Lower leg skin (tissue), 4 donors: Measurements from ENCODE around the gene TXNL4B. TPM values are rescaled to one million over a fixed set of nuclear protein-coding genes. Genes with fewer than 3 reads are reported as not detected.

Experiments used
- DNase-seq, 2 donors: peaks; one replicate each; pipeline ENCODE4 v3.0.0-alpha.2; 2019; ENCODE audit warnings: low spot score in 2 of 2
- H3K4me3 ChIP-seq: fragments of 200-600 bp; sonication (generic); 2 replicates; pipeline ENCODE4 v1.5.1; 2017; ENCODE audit warnings: mild to moderate bottlenecking, low read depth; ENCODE audit not compliant: poor library complexity, severe bottlenecking
- CTCF ChIP-seq, 3 donors: fragments of 450-650 bp; IDR thresholded peaks; one replicate each; pipeline ENCODE4 v1.5.1; 2016; ENCODE audit warnings: antibody characterized with exemption in 3 of 3, mild to moderate bottlenecking in 3 of 3, moderate library complexity in 2 of 3
- POLR2A ChIP-seq, 2 donors: fragments of 450-650 bp; IDR thresholded peaks; one replicate each; pipeline ENCODE4 v1.6.1; 2016 to 2017; ENCODE audit warnings: antibody characterized with exemption in 2 of 2, mild to moderate bottlenecking in 1 of 2, moderate library complexity in 1 of 2
- WGBS, 2 donors: methylation state at CpG; one replicate each; pipeline ENCODE4 v1.1.5; 2018; 5-methylcytosine and 5-hydroxymethylcytosine counted together
- intact Hi-C: fragments of 100-400 bp; cut with DNase I; formaldehyde crosslinking; loops from one replicate; pipeline ENCODE4 v1.15.0; 2023; ENCODE audit warnings: low total_unique reads
- total RNA-seq, 4 donors: library from RNA; depleted of rRNA; stranded (reverse); fragments of >200 nt; gene quantifications; one replicate each; pipeline ENCODE4 v1.1.0, GENCODE V29; 2016

TXNL4B gene
- total RNA-seq: 10 to 100 TPM; 10.5 to 12.4 (median 11.4) TPM

GRCh38 chr16:72093448-72094265 is at the start of gene TXNL4B, which contains the start of gene DHX38:
Gene TXNL4B, minus strand, starts transcription at chr16:72093620. Its CDS starts 2,871 bp downstream, at chr16:72090749.
Gene DHX38, plus strand, starts transcription at chr16:72093847. Its CDS starts 2,311 bp downstream, at chr16:72096158.
- H3K4me3 ChIP-seq: peak within 1 kb of the TSS; percentile 93
- DNase-seq: peak; percentile 97 to 98
- TF ChIP-seq CTCF (IDR thresholded peaks at IDR 0.05) (no peak), POLR2A (IDR thresholded peaks at IDR 0.05) (peak in 1 of 2 donors; percentile 47)
- intact Hi-C loops: no loop called here
- 0 to 1% methylated on average over 21 to 42 of the region's 43 CpGs for WGBS, 2 donors

GRCh38 chr16:72142476-72142875 is 49.1 kb upstream of the TXNL4B start:
- 69% methylated on average over 1 of the region's 1 CpG for WGBS, 2 donors
- no peak for DNase-seq
- no peak for TF ChIP-seq POLR2A (IDR thresholded peaks at IDR 0.05)
- TF ChIP-seq CTCF (IDR thresholded peaks at IDR 0.05): no peak
- intact Hi-C loops: no loop called here
- no peak overlapping the region for H3K4me3 ChIP-seq

- WGBS, 2 donors: 95 to 98% methylated on average over 2 of the region's 2 CpGs
- no peak overlapping the region for H3K4me3 ChIP-seq
- no peak for DNase-seq
- TF ChIP-seq POLR2A (IDR thresholded peaks at IDR 0.05) (no peak), CTCF (IDR thresholded peaks at IDR 0.05) (no peak)
- intact Hi-C loops: no loop called here
Observed at GRCh38 chr16:72139908-72140307, 46.5 kb upstream of the TXNL4B start.

GRCh38 chr16:72138064-72138572 is 44.7 kb upstream of the TXNL4B start:
- 71 to 72% methylated on average over 4 of the region's 4 CpGs for whole genome bisulfite sequencing, 2 donors

GRCh38 chr16:72137380-72138063 is 44.1 kb upstream of the TXNL4B start:
- no peak for DNase-seq
- no peak overlapping the region for H3K4me3 ChIP-seq
- no peak for TF ChIP-seq POLR2A (IDR thresholded peaks at IDR 0.05)
- no peak for TF ChIP-seq CTCF (IDR thresholded peaks at IDR 0.05)
- 77 to 80% methylated on average over 15 of the region's 15 CpGs for WGBS, 2 donors
- intact Hi-C loops: no loop called here

More at GRCh38 chr16:72138064-72138572, 44.7 kb upstream of the TXNL4B start:
- TF ChIP-seq POLR2A (IDR thresholded peaks at IDR 0.05) (no peak), CTCF (IDR thresholded peaks at IDR 0.05) (no peak)
- H3K4me3 ChIP-seq: no peak overlapping the region
- intact Hi-C loops: no loop called here
- DNase-seq: no peak
